Esophagus squamous epithelium (tissue), 5 donors: ENCODE data around the gene PZP. TPM values are rescaled to one million over a fixed set of nuclear protein-coding genes. Genes with fewer than 3 reads are reported as not detected.

Source experiments
- DNase-seq: peaks from one replicate; lab custom pipeline; 2025; lab: John Stamatoyannopoulos, UW
- H3K27ac ChIP-seq, 4 donors: fragments of 200-600 bp; sonication (generic); one replicate each; pipeline ENCODE4 v1.5.1; 2016 to 2019; ENCODE audit warnings: mild to moderate bottlenecking in 1 of 4
- H3K27me3 ChIP-seq, 4 donors: fragments of 200-600 bp; sonication (generic); 1 replicate in 3 of 4; 2 replicates in 1 of 4; pipeline versions ENCODE4 v1.5.1 to v1.6.0; 2017 to 2021; ENCODE audit warnings: antibody characterized with exemption in 1 of 4
- H3K36me3 ChIP-seq, 3 donors: fragments of 200-600 bp; sonication (generic); one replicate each; pipeline ENCODE4 v1.5.1; 2016 to 2019
- H3K4me1 ChIP-seq, 3 donors: fragments of 200-600 bp; sonication (generic); one replicate each; pipeline ENCODE4 v1.5.1; 2017 to 2019
- H3K4me3 ChIP-seq, 4 donors: fragments of 200-600 bp; sonication (generic); 1 replicate in 3 of 4; 2 replicates in 1 of 4; pipeline ENCODE4 v1.5.1; 2016 to 2019; ENCODE audit warnings: mild to moderate bottlenecking in 2 of 4, moderate library complexity in 1 of 4
- H3K9me3 ChIP-seq, 3 donors: fragments of 200-600 bp; sonication (generic); one replicate each; pipeline ENCODE4 v1.5.1; 2016 to 2019
- POLR2A ChIP-seq, 4 donors: fragments of 450-650 bp; IDR thresholded peaks; one replicate each; pipeline ENCODE4 v1.6.1; 2017; ENCODE audit warnings: antibody characterized with exemption in 4 of 4, mild to moderate bottlenecking in 4 of 4, moderate library complexity in 3 of 4
- WGBS, 2 donors: methylation state at CpG; one replicate each; pipeline ENCODE4 v1.1.5; 2018; 5-methylcytosine and 5-hydroxymethylcytosine counted together
- intact Hi-C: fragments of 100-400 bp; cut with DNase I; formaldehyde crosslinking; loops from one replicate; pipeline ENCODE4 v1.15.0; 2022
- total RNA-seq, 4 donors: library from RNA; depleted of rRNA; stranded (reverse); fragments of >200 nt; gene quantifications; one replicate each; pipeline ENCODE4 v1.1.0, GENCODE V29; 2016
- TF ChIP-seq, protein P1 (sequence below), 6 experiments: fragments of 450-650 bp in 4 of 6; fragments of 200-600 bp in 2 of 6; sonication (generic) in 2 of 6; IDR thresholded peaks; one replicate each; pipeline ENCODE4 v1.5.1; 2016 to 2019; ENCODE audit warnings: antibody characterized with exemption in 6 of 6, mild to moderate bottlenecking in 4 of 6, moderate library complexity in 4 of 6
- donor health status: DM: yes; HTN: yes; CAD: no.

Gene PZP
- total RNA-seq, 4 donors from 2014 or later: not detected

DNA sequence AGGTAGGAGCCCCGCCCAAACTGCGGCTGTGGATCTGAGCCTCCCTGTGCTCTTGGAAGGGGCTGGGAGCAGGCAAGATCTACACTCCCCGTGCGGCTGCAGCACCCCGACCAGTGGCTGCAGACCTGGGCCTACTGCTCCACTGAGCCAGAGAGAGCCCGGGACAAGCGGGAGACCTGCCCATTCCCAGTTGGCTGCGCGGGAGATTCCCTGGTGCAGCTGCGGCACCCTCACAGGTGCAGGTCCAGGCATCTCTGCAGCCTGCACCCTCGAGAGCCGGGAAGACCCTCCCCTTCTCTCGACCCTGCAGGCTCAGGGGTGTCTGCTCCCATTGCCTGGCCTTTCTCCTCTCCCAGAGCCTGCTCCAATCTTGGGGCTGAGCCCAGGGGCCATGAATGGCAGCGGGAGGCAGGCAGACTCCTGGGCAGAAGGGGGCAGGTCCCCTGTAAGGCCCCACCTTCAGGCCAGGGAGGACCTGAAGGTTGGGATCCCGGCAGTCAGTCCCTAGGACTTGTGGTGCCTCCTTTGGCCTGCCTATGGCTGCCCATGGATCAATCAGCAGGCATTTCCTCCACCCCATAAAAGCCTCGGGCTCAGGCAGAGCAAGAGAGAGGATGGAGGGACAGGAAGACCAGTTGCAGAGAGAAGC, 83.7 kb downstream of the PZP start:
- no peak for DNase-seq
- intact Hi-C loops: no loop called here

DNA sequence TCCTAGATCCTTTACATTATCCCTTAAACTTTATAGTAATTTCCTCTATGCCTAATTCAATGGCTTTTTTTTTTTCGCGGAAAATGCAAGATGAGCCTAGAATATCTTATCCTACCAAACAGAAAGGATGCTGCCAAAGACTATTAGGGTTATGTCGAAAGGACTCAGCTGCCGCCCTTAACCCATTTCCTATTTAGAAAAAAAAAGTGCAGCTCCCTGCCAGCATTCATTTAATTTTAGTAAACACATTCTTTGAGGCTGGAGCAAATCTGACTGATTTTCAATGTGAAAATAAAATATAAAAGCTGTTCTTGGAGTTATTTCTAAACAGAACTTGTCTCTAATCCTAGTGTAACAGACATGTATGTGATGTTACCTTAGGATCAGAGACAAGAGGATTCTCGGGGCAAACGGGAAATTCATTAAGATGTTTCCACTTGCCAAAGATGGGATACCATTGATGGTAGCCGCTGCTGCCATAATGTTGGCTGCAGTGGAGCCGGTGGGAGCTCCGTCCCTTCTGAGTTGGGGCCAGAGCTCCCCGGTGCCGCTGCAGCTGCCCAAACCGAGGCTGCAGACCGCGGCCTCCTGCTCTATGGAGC, 84.3 kb downstream of the PZP start:
- Histone ChIP-seq H3K4me1 (peaks cover 0 to 37% (median 8%) of the 10 kb centered on the region in 3 donors), H3K27ac (peak overlapping the region; percentile 14 to 86 (median 80)), H3K9me3 (no peaks in the 10 kb centered on the region), H3K36me3 (no peaks in the 10 kb centered on the region), H3K27me3 (no peaks in the 10 kb centered on the region), H3K4me3 (peak overlapping the region in 3 of 4 donors; percentile 24 to 51 (median 25))
- TF ChIP-seq, protein P1, sequence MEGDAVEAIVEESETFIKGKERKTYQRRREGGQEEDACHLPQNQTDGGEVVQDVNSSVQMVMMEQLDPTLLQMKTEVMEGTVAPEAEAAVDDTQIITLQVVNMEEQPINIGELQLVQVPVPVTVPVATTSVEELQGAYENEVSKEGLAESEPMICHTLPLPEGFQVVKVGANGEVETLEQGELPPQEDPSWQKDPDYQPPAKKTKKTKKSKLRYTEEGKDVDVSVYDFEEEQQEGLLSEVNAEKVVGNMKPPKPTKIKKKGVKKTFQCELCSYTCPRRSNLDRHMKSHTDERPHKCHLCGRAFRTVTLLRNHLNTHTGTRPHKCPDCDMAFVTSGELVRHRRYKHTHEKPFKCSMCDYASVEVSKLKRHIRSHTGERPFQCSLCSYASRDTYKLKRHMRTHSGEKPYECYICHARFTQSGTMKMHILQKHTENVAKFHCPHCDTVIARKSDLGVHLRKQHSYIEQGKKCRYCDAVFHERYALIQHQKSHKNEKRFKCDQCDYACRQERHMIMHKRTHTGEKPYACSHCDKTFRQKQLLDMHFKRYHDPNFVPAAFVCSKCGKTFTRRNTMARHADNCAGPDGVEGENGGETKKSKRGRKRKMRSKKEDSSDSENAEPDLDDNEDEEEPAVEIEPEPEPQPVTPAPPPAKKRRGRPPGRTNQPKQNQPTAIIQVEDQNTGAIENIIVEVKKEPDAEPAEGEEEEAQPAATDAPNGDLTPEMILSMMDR (IDR thresholded peaks at IDR 0.05): no peak
- TF ChIP-seq POLR2A (IDR thresholded peaks at IDR 0.05): no peak
- WGBS, 2 donors: 47 to 68% methylated on average over 6 to 9 of the region's 14 CpGs
- intact Hi-C loops: no loop called here
- no peak for DNase-seq

More for the DNA sequence above, 83.7 kb downstream of the PZP start:
- H3K4me3 ChIP-seq: peak overlapping the region in 3 of 4 donors; percentile 24 to 51 (median 25)
- no peak for TF ChIP-seq POLR2A (IDR thresholded peaks at IDR 0.05)
- TF ChIP-seq, protein P1 (IDR thresholded peaks at IDR 0.05): no peak
- peak overlapping the region; percentile 14 to 86 (median 80) for H3K27ac ChIP-seq
- no peaks in the 10 kb centered on the region for H3K9me3 ChIP-seq
- no peaks in the 10 kb centered on the region for H3K36me3 ChIP-seq
- no peaks in the 10 kb centered on the region for H3K27me3 ChIP-seq
- H3K4me1 ChIP-seq: peaks cover 0 to 31% (median 5%) of the 10 kb centered on the region in 3 donors
- 70 to 90% methylated on average over 2 of the region's 16 CpGs for WGBS, 2 donors

DNA sequence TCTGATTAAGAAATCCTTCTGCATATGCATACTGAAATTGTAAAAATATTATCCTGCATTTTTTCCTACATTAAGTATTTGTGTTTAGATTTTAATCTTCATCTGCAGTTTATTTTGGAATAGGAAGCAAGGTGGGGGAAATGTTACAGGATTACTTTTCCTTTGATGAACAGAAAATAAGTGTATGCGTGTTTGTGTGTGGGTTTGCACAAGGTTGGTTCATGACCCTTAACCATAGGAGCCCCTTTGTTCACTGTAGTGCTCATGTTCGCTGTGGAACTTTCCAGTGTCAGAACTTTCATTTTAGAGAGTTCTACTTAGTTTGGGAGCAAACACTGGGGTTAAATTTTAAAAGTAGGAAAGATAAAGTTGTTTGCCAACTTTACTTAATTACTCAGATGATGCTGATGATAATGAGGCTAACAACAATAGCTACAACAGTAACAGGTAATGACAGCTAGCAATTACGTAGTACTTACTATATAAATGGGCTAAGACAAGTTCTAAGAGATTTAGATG, 86.0 kb downstream of the PZP start:
- peak overlapping the region in 3 of 4 donors; percentile 44 to 86 (median 83) for H3K27ac ChIP-seq
- H3K27me3 ChIP-seq: no peaks in the 10 kb centered on the region
- WGBS, 2 donors: 56 to 60% methylated on average over 3 of the region's 3 CpGs
- intact Hi-C loops: no loop called here
- H3K36me3 ChIP-seq: no peaks in the 10 kb centered on the region
- peak overlapping the region in 1 of 4 donors; percentile 26 for H3K4me3 ChIP-seq
- H3K4me1 ChIP-seq: peaks cover 0 to 55% (median 16%) of the 10 kb centered on the region in 3 donors
- DNase-seq: no peak
- H3K9me3 ChIP-seq: no peaks in the 10 kb centered on the region
- TF ChIP-seq, protein P1 (IDR thresholded peaks at IDR 0.05): no peak
- TF ChIP-seq POLR2A (IDR thresholded peaks at IDR 0.05): no peak

DNA sequence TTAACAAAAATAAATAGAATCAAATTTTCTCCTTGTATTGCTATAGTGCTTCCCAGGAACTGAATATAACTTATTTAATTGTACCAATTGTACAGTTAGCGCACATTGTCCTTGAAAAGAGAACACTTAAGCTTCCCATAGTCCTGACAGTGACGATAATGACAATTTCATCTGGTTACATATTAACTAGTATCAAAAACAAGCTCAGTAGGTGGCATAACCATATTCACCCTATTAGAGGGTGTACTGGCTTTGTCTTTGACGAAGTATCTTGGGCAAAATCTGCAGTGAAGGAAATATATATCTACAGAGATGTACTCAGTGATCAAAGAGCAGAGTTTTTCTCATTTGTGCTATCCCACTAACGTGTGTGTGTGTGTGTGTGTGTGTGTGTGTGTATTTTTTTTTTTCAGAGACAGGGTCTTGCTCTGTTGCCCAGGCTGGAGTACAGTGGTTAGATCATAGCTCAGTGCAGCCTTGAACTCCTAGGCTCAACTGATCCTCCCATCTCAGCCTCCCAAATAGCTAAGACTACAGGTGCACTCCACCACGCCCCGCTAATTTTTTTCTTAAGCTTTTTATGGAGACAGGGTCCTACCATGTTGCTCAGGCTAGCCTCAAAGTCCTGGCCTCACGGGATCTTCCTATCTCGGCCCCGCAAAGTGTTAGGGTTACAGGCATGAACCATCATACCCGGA, 87.6 kb downstream of the PZP start:
- intact Hi-C loops: no loop called here
- Histone ChIP-seq H3K9me3 (no peaks in the 10 kb centered on the region), H3K36me3 (no peaks in the 10 kb centered on the region), H3K4me3 (no peak overlapping the region), H3K27me3 (no peaks in the 10 kb centered on the region), H3K27ac (peak overlapping the region in 3 of 4 donors; percentile 33 to 86 (median 83)), H3K4me1 (peaks cover 0 to 64% (median 16%) of the 10 kb centered on the region in 3 donors)
- 73 to 77% methylated on average over 9 to 10 of the region's 10 CpGs for WGBS, 2 donors
- DNase-seq: no peak
- TF ChIP-seq, protein P1 (IDR thresholded peaks at IDR 0.05): no peak
- no peak for TF ChIP-seq POLR2A (IDR thresholded peaks at IDR 0.05)
